HCT116 (cell line): ENCODE data around the gene SEMA3G.

Experiments
- JUND ChIP-seq: IDR thresholded peaks from 2 replicates; pipeline ENCODE4 v1.6.1; 2012
- TF ChIP-seq, protein P1 (sequence below), 3 experiments: fragments of 200-600 bp in 1 of 3; sonication (generic) in 1 of 3; IDR thresholded peaks in 2 of 3; conservative IDR thresholded peaks in 1 of 3; 2 replicates each; pipeline ENCODE4 v1.5.1; 2012 to 2017; ENCODE audit warnings: low read depth in 2 of 3, low read length in 2 of 3, antibody characterized with exemption in 1 of 3, borderline replicate concordance in 1 of 3, control low read depth in 1 of 3, mild to moderate bottlenecking in 1 of 3, mixed read lengths in 1 of 3, mixed run types in 1 of 3, moderate library complexity in 1 of 3; ENCODE audit not compliant: insufficient read depth in 1 of 3

DNA sequence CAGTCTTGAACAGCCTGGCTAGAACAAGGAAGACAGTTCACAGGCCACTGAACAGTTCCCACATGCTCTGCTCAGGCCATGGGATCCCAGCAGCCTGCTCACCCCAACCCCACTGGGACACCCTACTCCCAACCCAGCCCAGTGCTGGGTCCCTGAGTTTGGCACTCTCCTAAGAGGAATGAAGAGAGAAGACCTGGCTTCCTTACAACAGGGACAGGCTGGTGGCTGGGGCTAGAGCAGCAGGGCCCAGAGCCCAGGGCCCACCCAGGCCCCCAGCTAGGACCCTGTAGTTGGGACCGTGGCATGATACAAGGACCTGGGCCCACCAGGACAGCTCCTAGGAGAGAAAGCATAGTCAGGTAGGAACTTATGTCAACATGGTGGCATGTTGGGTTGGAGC, 43.4 kb downstream of the SEMA3G start:
- no peak for TF ChIP-seq JUND
- TF ChIP-seq, protein P1, sequence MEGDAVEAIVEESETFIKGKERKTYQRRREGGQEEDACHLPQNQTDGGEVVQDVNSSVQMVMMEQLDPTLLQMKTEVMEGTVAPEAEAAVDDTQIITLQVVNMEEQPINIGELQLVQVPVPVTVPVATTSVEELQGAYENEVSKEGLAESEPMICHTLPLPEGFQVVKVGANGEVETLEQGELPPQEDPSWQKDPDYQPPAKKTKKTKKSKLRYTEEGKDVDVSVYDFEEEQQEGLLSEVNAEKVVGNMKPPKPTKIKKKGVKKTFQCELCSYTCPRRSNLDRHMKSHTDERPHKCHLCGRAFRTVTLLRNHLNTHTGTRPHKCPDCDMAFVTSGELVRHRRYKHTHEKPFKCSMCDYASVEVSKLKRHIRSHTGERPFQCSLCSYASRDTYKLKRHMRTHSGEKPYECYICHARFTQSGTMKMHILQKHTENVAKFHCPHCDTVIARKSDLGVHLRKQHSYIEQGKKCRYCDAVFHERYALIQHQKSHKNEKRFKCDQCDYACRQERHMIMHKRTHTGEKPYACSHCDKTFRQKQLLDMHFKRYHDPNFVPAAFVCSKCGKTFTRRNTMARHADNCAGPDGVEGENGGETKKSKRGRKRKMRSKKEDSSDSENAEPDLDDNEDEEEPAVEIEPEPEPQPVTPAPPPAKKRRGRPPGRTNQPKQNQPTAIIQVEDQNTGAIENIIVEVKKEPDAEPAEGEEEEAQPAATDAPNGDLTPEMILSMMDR (IDR thresholded peaks at IDR 0.05 in 2 of 3, conservative IDR thresholded peaks at IDR 0.05 in 1 of 3; ENCODE audit: borderline replicate concordance in 1 of 3, insufficient read depth in 1 of 3, low read depth in 2 of 3, low read length in 2 of 3) = no peak
